AG08396 (cell line): Measurements from ENCODE around the gene FAM47E.
"Not testable (repeated sequence)": the region's sequence is repeated elsewhere in the genome, so short reads cannot be mapped to it uniquely, and the experiment has no call there.

Experiments used
- DNase-seq: peaks from one replicate; pipeline ENCODE4 v3.0.0; 2012; ENCODE audit warnings: low spot score, mixed read lengths

Gene FAM47E

GRCh38 chr4:76270244-76271175 lies 19.0 kb downstream of the FAM47E start:
- no peak for DNase-seq

GRCh38 chr4:76271248-76271647 lies 19.7 kb downstream of the FAM47E start:
- DNase-seq = no peak

- DNase-seq = no peak
Measured at GRCh38 chr4:76272073-76272472, 20.6 kb downstream of the FAM47E start.

GRCh38 chr4:76272582-76272981 lies 21.1 kb downstream of the FAM47E start:
- DNase-seq = no peak

GRCh38 chr4:76272999-76273398 lies 21.5 kb downstream of the FAM47E start:
- no peak for DNase-seq

GRCh38 chr4:76275486-76276124 lies 24.1 kb downstream of the FAM47E start:
- DNase-seq = no peak

GRCh38 chr4:76276813-76277212 lies 25.3 kb downstream of the FAM47E start:
- DNase-seq = no peak

GRCh38 chr4:76277667-76278066 lies 26.1 kb downstream of the FAM47E start:
- DNase-seq = no peak

GRCh38 chr4:76278583-76278982 lies 27.1 kb downstream of the FAM47E start:
- DNase-seq = no peak

- DNase-seq = no peak
Measured at GRCh38 chr4:76279462-76279861, 27.9 kb downstream of the FAM47E start.

GRCh38 chr4:76280488-76281441 lies 29.2 kb downstream of the FAM47E start:
- DNase-seq = no peak

GRCh38 chr4:76281594-76281993 lies 30.1 kb downstream of the FAM47E start:
- not testable (repeated sequence) for DNase-seq

- no peak for DNase-seq
Measured at GRCh38 chr4:76282941-76283689, 31.6 kb downstream of the FAM47E start.

- DNase-seq = no peak
Measured at GRCh38 chr4:76283900-76284299, 32.4 kb downstream of the FAM47E start.

- DNase-seq = not testable (repeated sequence)
Measured at GRCh38 chr4:76287811-76288210, 36.3 kb downstream of the FAM47E start.

GRCh38 chr4:76292730-76293129 lies 41.2 kb downstream of the FAM47E start:
- DNase-seq = no peak

- no peak for DNase-seq
Measured at GRCh38 chr4:76293772-76294171, 42.3 kb downstream of the FAM47E start.

- DNase-seq = no peak
Measured at GRCh38 chr4:76296286-76296820, 44.8 kb downstream of the FAM47E start.

GRCh38 chr4:76298227-76298626 lies 46.7 kb downstream of the FAM47E start:
- DNase-seq = no peak

- DNase-seq = no peak
Measured at GRCh38 chr4:76300012-76300411, 48.5 kb downstream of the FAM47E start.
